ENCODE data around the gene COL13A1.

COL13A1 gene

GRCh38 chr10:69804775-69805174 lies 3.1 kb downstream of the COL13A1 start:
- Histone ChIP-seq H3K36me3 (no peaks in the 10 kb centered on the region), H3K4me1 (peaks cover 0 to 34% (median 28%) of the 10 kb centered on the region in 4 donors), H3K27ac (no peak overlapping the region), H3K27me3 (no peaks in the 10 kb centered on the region), H3K9me3 (no peaks in the 10 kb centered on the region), H3K4me3 (no peak overlapping the region)
- no peak for DNase-seq
- TF ChIP-seq CTCF (IDR thresholded peaks at IDR 0.05) = no peak
- intact Hi-C loops (cut with DNase I; ENCODE audit: low total_unique reads) = loop anchor here (5.0 kb wide), 2 partner anchors 67 to 157 kb away; no protein-coding TSS in a partner anchor

GRCh38 chr10:69807122-69807521 lies 5.4 kb downstream of the COL13A1 start:
- H3K27me3 ChIP-seq = no peaks in the 10 kb centered on the region
- no peak overlapping the region for H3K27ac ChIP-seq
- no peak for TF ChIP-seq CTCF (IDR thresholded peaks at IDR 0.05)
- H3K4me3 ChIP-seq = no peak overlapping the region
- no peaks in the 10 kb centered on the region for H3K36me3 ChIP-seq
- H3K4me1 ChIP-seq = peaks cover 0 to 25% (median 17%) of the 10 kb centered on the region in 4 donors
- H3K9me3 ChIP-seq = no peaks in the 10 kb centered on the region
- no peak for DNase-seq
- intact Hi-C loops (cut with DNase I; ENCODE audit: low total_unique reads) = no loop called here

GRCh38 chr10:69807696-69808095 lies 6.0 kb downstream of the COL13A1 start:
- Histone ChIP-seq H3K4me1 (peaks cover 0 to 23% (median 14%) of the 10 kb centered on the region in 4 donors), H3K27ac (no peak overlapping the region), H3K27me3 (no peaks in the 10 kb centered on the region), H3K4me3 (no peak overlapping the region), H3K36me3 (no peaks in the 10 kb centered on the region), H3K9me3 (no peaks in the 10 kb centered on the region)
- no peak for DNase-seq
- no peak for TF ChIP-seq CTCF (IDR thresholded peaks at IDR 0.05)
- intact Hi-C loops (cut with DNase I; ENCODE audit: low total_unique reads) = no loop called here

- Histone ChIP-seq H3K36me3 (no peaks in the 10 kb centered on the region), H3K27ac (no peak overlapping the region), H3K9me3 (no peaks in the 10 kb centered on the region), H3K4me1 (peaks cover 0 to 7% (median 3%) of the 10 kb centered on the region in 4 donors), H3K27me3 (no peaks in the 10 kb centered on the region), H3K4me3 (no peak overlapping the region)
- TF ChIP-seq CTCF (IDR thresholded peaks at IDR 0.05) = no peak
- intact Hi-C loops (cut with DNase I; ENCODE audit: low total_unique reads) = no loop called here
- DNase-seq = no peak
These were observed 7.6 kb downstream of the COL13A1 start for GRCh38 chr10:69809318-69809717.

- H3K27me3 ChIP-seq = no peaks in the 10 kb centered on the region
- no peak for TF ChIP-seq CTCF (IDR thresholded peaks at IDR 0.05)
- no peak for DNase-seq
- H3K36me3 ChIP-seq = no peaks in the 10 kb centered on the region
- intact Hi-C loops (cut with DNase I; ENCODE audit: low total_unique reads) = no loop called here
- peaks cover 0 to 6% (median 3%) of the 10 kb centered on the region in 4 donors for H3K4me1 ChIP-seq
- H3K4me3 ChIP-seq = no peak overlapping the region
- H3K9me3 ChIP-seq = no peaks in the 10 kb centered on the region
- H3K27ac ChIP-seq = no peak overlapping the region
These were observed 8.4 kb downstream of the COL13A1 start for GRCh38 chr10:69810097-69810496.

All from tibial artery (tissue), 4 donors.